Aorta (tissue), 5 donors: ENCODE measurements around the gene PRCP. TPM values are rescaled to one million over a fixed set of nuclear protein-coding genes. Genes with fewer than 3 reads are reported as not detected.

ENCODE experiments used
- ATAC-seq: fragments of 200-7000 bp; cut with Tn5 transposase; one replicate; pipeline ENCODE4 v1.9.1; 2022; ENCODE audit warnings: moderate library complexity; ENCODE audit not compliant: low FRiP score
- DNase-seq, 2 donors: peaks; one replicate each; pipeline ENCODE4 v3.0.0-alpha.2; 2020
- H3K27ac ChIP-seq, 2 donors: one replicate each; pipeline ENCODE4 v1.5.1; 2013; ENCODE audit warnings: low read length in 2 of 2, mild to moderate bottlenecking in 2 of 2, moderate library complexity in 2 of 2, control low read depth in 1 of 2, inconsistent platforms in 1 of 2, low read depth in 1 of 2
- H3K27me3 ChIP-seq, 2 donors: one replicate each; pipeline ENCODE4 v1.6.1; 2013; ENCODE audit warnings: control low read depth in 1 of 2, low read length in 1 of 2, mild to moderate bottlenecking in 1 of 2, moderate library complexity in 1 of 2; ENCODE audit not compliant: insufficient read depth in 2 of 2, control insufficient read depth in 1 of 2
- H3K36me3 ChIP-seq, 2 donors: one replicate each; pipeline ENCODE4 v1.6.1; 2013; ENCODE audit warnings: control low read depth in 1 of 2, low read length in 1 of 2, mild to moderate bottlenecking in 1 of 2; ENCODE audit not compliant: insufficient read depth in 2 of 2, control insufficient read depth in 1 of 2
- H3K4me1 ChIP-seq, 2 donors: one replicate each; pipeline ENCODE4 v1.6.1; 2013; ENCODE audit warnings: low read length in 2 of 2, control low read depth in 1 of 2, mild to moderate bottlenecking in 1 of 2, moderate library complexity in 1 of 2; ENCODE audit not compliant: insufficient read depth in 2 of 2, control insufficient read depth in 1 of 2
- H3K4me3 ChIP-seq, 2 donors: one replicate each; pipeline ENCODE4 v1.5.1; 2013; ENCODE audit warnings: low read length in 2 of 2, control low read depth in 1 of 2, mild to moderate bottlenecking in 1 of 2
- H3K9me3 ChIP-seq: one replicate; pipeline ENCODE4 v1.6.1; 2013; ENCODE audit warnings: mild to moderate bottlenecking, low read length; ENCODE audit not compliant: control insufficient read depth
- WGBS, 2 donors: extraction: QIAGEN DNeasy Blood & Tissue Kit; methylation state at CpG; one replicate each; pipeline ENCODE4 v1.1.7; 2013; 5-methylcytosine and 5-hydroxymethylcytosine counted together
- intact Hi-C, 2 donors: fragments of 100-400 bp; cut with DNase I; formaldehyde crosslinking; loops; one replicate each; pipeline versions ENCODE4 v1.14.2 to v1.15.0; 2022
- polyA plus RNA-seq, 2 donors: library from polyadenylated mRNA; stranded (reverse); fragments of 200-250 nt; gene quantifications; one replicate each; pipeline ENCODE4 v1.2.3, GENCODE V29; 2013
- total RNA-seq, 2 donors: library from RNA; stranded (reverse); fragmentation: NEBNext Ultra II Directional; extraction: Animal tissue kit (Norgen Biotek cat#: 25700); gene quantifications; one replicate each; pipeline ENCODE4 v1.2.1, GENCODE V29; 2021
- donor health status: healthy with polysubstance abuse.
- donor health status: Bipolar disorder and iron deficiency.
- donor health status: DM: no; HTN: no; CAD: no.
- donor health status: DM: no; HTN: no; CAD: no.
- donor health status: DM: yes; HTN: yes; CAD: no.

The PRCP gene
- total and polyA plus RNA-seq, 4 donors: 26.2 to 183 (median 66.3) TPM

DNA sequence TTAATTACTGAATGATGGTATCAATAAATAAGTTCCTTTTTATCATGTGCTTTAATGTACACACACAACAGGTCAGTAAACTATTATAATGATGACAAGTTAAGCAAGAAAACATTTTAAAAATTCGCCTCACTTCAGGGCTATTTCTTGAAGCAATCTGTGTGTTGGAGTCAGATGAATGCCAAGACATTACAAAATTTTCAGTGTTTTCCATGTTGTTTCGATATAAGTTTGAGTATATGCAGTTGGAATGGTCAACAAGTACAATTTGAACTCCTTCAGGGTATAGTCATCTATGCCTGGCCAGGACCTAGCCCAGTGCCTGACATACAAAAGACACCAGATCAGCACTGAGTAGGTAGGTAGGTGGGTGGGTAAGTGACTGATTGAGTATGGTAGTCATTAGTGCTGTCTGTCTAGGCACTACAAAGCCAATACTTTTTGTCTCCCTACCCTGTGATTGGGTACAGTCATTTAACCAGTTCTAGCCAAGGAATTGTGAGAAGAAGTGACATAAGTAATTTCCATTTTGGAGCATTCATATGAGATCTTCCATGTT lies 7.5 kb downstream of the PRCP start:
- Histone ChIP-seq H3K4me3 (no peak overlapping the region), H3K36me3 (no peaks in the 10 kb centered on the region), H3K27me3 (no peaks in the 10 kb centered on the region), H3K9me3 (no peaks in the 10 kb centered on the region), H3K4me1 (peaks cover 2 to 4% of the 10 kb centered on the region in 2 donors), H3K27ac (no peak overlapping the region)
- no peak for ATAC-seq
- intact Hi-C loops: no loop called here
- 94 to 97% methylated on average over 2 of the region's 2 CpGs for WGBS, 2 donors
- DNase-seq: no peak

- peaks cover 2 to 4% of the 10 kb centered on the region in 2 donors for H3K4me1 ChIP-seq
Measured at GRCh38 chr11:82890936-82891335, 9.3 kb downstream of the PRCP start.

DNA sequence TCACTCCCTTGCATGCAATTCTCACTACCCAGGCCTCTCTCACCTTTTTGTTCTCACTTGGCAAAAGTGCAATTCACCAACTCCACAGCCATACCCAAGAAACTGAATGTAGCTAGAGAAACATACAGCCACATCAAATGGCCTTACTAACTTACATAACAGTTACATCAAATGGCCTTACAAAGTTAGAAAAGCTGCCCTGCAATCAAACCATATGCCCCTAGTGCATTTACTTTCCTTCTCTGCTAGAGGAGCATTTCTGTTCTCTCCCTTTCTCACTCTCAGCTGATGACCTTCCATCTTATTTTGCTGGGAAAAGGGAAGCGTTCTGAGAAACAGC lies 10.3 kb downstream of the PRCP start:
- WGBS, 2 donors: 86 to 95% methylated on average over 1 of the region's 1 CpG
- H3K9me3 ChIP-seq: no peaks in the 10 kb centered on the region
- intact Hi-C loops: no loop called here
- ATAC-seq: no peak
- no peak overlapping the region for H3K27ac ChIP-seq
- no peaks in the 10 kb centered on the region for H3K27me3 ChIP-seq
- no peak for DNase-seq
- no peaks in the 10 kb centered on the region for H3K36me3 ChIP-seq
- peaks cover 2 to 4% of the 10 kb centered on the region in 2 donors for H3K4me1 ChIP-seq
- no peak overlapping the region for H3K4me3 ChIP-seq

More at GRCh38 chr11:82890936-82891335, 9.3 kb downstream of the PRCP start:
- no peak for DNase-seq
- Histone ChIP-seq H3K9me3 (no peaks in the 10 kb centered on the region), H3K36me3 (no peaks in the 10 kb centered on the region), H3K27ac (no peak overlapping the region), H3K27me3 (no peaks in the 10 kb centered on the region), H3K4me3 (no peak overlapping the region)
- ATAC-seq: no peak
- intact Hi-C loops: no loop called here

DNA sequence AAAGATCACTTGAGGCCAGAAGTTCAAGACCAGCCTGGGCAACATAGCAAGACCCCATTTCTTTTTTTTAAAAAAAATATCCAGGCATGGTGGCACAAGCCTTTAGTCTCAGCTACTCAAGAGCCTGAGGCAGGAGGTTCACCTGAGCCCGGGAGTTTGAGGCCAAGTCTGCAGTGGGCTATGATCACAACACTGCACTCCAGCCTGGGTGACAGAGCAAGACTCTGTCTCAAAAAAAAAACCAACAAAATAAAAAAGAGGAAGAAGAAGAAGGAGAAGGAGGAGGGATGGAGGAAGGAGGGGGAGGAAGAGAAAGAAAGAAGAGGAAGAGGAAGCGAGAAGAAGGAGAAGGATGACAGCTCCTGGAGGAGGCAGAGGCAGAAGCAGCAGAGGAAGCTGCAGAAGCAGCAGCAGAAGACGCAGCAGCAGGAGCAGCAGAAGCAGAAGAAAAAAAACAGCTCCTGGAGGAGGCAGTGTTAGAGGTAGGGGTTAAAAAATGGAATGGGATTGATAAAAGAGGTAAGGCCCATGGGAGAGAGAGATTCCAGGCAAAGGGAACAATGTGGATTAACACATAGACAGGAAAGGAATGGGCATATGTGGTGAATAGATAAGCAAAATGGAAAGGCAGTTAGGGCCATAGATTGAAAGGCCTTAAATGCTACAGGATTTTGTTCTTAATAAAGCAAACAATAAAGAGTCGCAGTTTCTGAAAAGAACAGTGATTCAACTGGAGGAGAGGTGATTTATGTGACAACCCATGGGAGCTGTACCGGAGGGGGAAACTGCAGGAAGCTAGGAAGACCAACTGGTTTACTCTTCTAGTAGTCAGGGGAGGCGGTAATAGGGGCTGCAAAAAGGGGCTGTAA lies 10.9 kb downstream of the PRCP start:
- WGBS, 2 donors: 71 to 72% methylated on average over 6 of the region's 6 CpGs
- no peaks in the 10 kb centered on the region for H3K36me3 ChIP-seq
- no peaks in the 10 kb centered on the region for H3K27me3 ChIP-seq
- H3K27ac ChIP-seq: no peak overlapping the region
- ATAC-seq: no peak
- no peak overlapping the region for H3K4me3 ChIP-seq
- no peak for DNase-seq
- peaks cover 2 to 4% of the 10 kb centered on the region in 2 donors for H3K4me1 ChIP-seq
- intact Hi-C loops: no loop called here
- no peaks in the 10 kb centered on the region for H3K9me3 ChIP-seq

DNA sequence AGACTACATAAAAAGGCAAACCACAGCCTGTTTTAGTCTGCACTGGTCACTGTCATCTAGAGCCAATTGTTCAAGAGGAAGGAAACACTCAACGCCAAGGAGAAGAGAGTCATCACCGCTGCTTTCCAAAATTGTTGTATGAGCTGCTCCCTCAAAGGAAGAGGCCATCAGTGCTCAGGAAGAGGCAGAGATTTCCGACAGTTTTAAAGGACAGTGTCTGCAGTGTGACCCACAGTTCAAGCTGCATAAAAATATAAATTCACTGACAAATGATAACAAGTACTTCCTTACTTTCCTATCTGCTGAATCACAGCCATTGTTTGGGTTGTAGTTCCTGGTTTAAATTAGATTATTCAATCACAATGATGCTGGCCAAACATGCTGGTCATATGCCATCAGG lies 16.4 kb downstream of the PRCP start:
- no peaks in the 10 kb centered on the region for H3K9me3 ChIP-seq
- H3K27me3 ChIP-seq: no peaks in the 10 kb centered on the region
- H3K4me3 ChIP-seq: no peak overlapping the region
- no peak for DNase-seq
- H3K36me3 ChIP-seq: peaks cover 0 to 3% of the 10 kb centered on the region in 2 donors
- intact Hi-C loops: no loop called here
- no peak overlapping the region for H3K27ac ChIP-seq
- peak; percentile 68 for ATAC-seq
- 75 to 79% methylated on average over 3 of the region's 3 CpGs for WGBS, 2 donors
- peaks cover 0 to 1% of the 10 kb centered on the region in 2 donors for H3K4me1 ChIP-seq

DNA sequence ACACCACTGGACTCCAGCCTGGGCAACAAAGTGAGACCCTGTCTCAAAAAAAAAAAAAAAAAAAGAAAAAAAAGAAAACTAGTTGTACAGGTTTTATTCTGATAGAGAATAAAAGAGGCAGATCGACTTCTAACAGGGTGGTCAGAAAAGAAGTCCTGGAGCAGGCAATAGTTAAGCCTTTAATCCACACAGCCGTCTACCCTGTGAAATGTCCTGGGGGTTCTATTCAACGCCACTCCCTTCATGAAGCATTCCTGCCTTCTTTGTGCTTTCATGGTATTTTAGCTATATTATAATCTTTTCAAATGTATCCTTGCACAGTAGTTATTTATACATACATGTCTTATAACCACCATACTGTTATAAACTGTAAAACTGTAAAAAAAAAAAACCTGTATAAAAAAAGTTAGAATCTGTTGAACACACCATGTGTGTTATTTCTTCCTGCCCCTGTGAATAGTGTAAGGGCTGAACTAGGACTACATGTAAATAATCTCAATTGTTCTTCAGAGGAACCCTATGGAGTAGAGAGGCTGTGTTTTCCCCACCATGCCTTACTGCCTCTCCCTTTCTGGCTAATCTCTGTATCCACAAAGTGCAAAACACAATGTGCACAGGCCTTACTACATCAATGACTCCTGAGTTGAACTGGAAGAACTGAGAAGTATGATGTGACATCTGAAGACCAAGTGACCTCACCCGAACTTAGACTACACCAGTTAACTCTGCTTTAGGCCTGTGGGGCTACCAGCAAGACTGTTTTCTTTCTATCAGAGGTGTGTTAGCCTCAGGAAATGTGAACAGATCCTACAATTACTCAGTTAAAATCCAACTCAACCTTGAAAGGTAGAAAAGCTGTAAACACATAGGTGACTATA lies 25.3 kb downstream of the PRCP start:
- no peak for DNase-seq
- H3K4me3 ChIP-seq: no peak overlapping the region
- peaks cover 0 to 3% of the 10 kb centered on the region in 2 donors for H3K4me1 ChIP-seq
- intact Hi-C loops: no loop called here
- H3K27me3 ChIP-seq: no peaks in the 10 kb centered on the region
- WGBS, 2 donors: 92 to 93% methylated on average over 4 of the region's 4 CpGs
- no peaks in the 10 kb centered on the region for H3K36me3 ChIP-seq
- no peaks in the 10 kb centered on the region for H3K9me3 ChIP-seq
- no peak overlapping the region for H3K27ac ChIP-seq
- ATAC-seq: no peak

DNA sequence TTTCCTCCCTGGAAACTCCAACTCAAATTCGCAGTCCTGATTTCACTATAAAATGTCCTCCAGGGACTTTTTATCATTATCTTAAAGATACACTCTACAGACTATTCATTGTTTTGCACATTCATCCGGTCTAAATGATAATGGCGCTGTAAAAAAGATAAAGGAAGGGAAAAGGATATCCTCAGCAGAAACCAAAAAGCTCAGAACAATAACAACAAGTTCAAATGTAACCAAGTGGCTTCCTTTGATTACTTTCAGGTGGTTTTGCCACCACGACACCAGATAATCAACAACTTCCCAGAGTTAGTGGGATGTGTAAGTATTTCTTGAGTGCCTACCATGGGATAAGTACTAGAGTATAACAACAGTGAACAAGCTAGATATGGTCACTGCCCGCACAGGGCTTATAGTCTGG lies 26.3 kb downstream of the PRCP start:
- ATAC-seq: no peak
- Histone ChIP-seq H3K4me1 (peaks cover 0 to 3% of the 10 kb centered on the region in 2 donors), H3K27ac (no peak overlapping the region), H3K27me3 (no peaks in the 10 kb centered on the region), H3K9me3 (no peaks in the 10 kb centered on the region), H3K36me3 (no peaks in the 10 kb centered on the region), H3K4me3 (no peak overlapping the region)
- intact Hi-C loops: no loop called here
- no peak for DNase-seq
- WGBS, 2 donors: 77 to 82% methylated on average over 5 of the region's 5 CpGs

GRCh38 chr11:82872377-82873150 lies 27.7 kb downstream of the PRCP start:
- 91 to 93% methylated on average over 7 of the region's 7 CpGs for WGBS, 2 donors
- ATAC-seq (no peak), DNase-seq (no peak)
- Histone ChIP-seq H3K4me1 (peaks cover 0 to 4% of the 10 kb centered on the region in 2 donors), H3K27ac (no peak overlapping the region), H3K27me3 (no peaks in the 10 kb centered on the region), H3K9me3 (no peaks in the 10 kb centered on the region), H3K36me3 (no peaks in the 10 kb centered on the region), H3K4me3 (no peak overlapping the region)
- intact Hi-C loops: no loop called here
